DND-41 (cell line): Measurements from ENCODE around the gene SENP7.

Experiments used
- ATAC-seq: fragments of 200-7000 bp; cut with Tn5 transposase; 3 replicates; pipeline ENCODE4 v1.9.1; 2021; ENCODE audit warnings: low read depth; ENCODE audit not compliant: insufficient read depth
- DNase-seq: peaks from one replicate; pipeline ENCODE4 v3.0.0-alpha.2; 2020
- H2AFZ ChIP-seq: 2 replicates; pipeline ENCODE4 v1.6.0; 2012; ENCODE audit warnings: low read depth, low read length
- H3K27ac ChIP-seq: 2 replicates; pipeline ENCODE4 v1.5.1; 2012; ENCODE audit warnings: low read length, inconsistent platforms
- H3K27me3 ChIP-seq: fragments of 200-600 bp; sonication (generic); 2 replicates; pipeline ENCODE4 v1.6.0; 2012; ENCODE audit warnings: low read length, mild to moderate bottlenecking, inconsistent platforms; ENCODE audit not compliant: insufficient read depth, poor library complexity
- H3K36me3 ChIP-seq: 2 replicates; pipeline ENCODE4 v1.5.1; 2012; ENCODE audit warnings: low read length, inconsistent platforms; ENCODE audit not compliant: insufficient read depth
- H3K4me1 ChIP-seq: 2 replicates; pipeline ENCODE4 v1.5.1; 2012; ENCODE audit warnings: mild to moderate bottlenecking, low read length; ENCODE audit not compliant: insufficient read depth
- H3K4me2 ChIP-seq: 2 replicates; pipeline ENCODE4 v1.6.0; 2012; ENCODE audit warnings: mild to moderate bottlenecking, moderate library complexity, low read length, inconsistent platforms; ENCODE audit not compliant: insufficient read depth
- H3K4me3 ChIP-seq, 2 experiments: fragments of 200-600 bp in 1 of 2; shearing (Covaris generic) in 1 of 2; 2 replicates each; pipeline ENCODE4 v1.5.1; 2012 to 2016; ENCODE audit warnings: inconsistent platforms in 2 of 2, low read length in 2 of 2, mild to moderate bottlenecking in 2 of 2, low read depth in 1 of 2, moderate library complexity in 1 of 2
- H3K79me2 ChIP-seq: 2 replicates; pipeline ENCODE4 v1.6.0; 2012; ENCODE audit warnings: low read length, inconsistent platforms; ENCODE audit not compliant: insufficient read depth
- H3K9ac ChIP-seq: 2 replicates; pipeline ENCODE4 v1.6.0; 2012; ENCODE audit warnings: low read depth, mild to moderate bottlenecking, inconsistent platforms, low read length, moderate library complexity
- H3K9me3 ChIP-seq: 2 replicates; pipeline ENCODE4 v1.5.1; 2012; ENCODE audit warnings: low read length, moderate library complexity, mild to moderate bottlenecking, inconsistent platforms; ENCODE audit not compliant: insufficient read depth, severe bottlenecking
- H4K20me1 ChIP-seq: 2 replicates; pipeline ENCODE4 v1.6.0; 2012; ENCODE audit warnings: low read length; ENCODE audit not compliant: insufficient read depth
- EZH2 ChIP-seq: IDR thresholded peaks from 3 replicates; pipeline ENCODE4 v1.6.1; 2012; ENCODE audit warnings: borderline replicate concordance, low read depth, mild to moderate bottlenecking, moderate library complexity, low read length, inconsistent platforms; ENCODE audit not compliant: severe bottlenecking
- TF ChIP-seq, protein P1 (sequence below): IDR thresholded peaks from 2 replicates; pipeline ENCODE4 v1.5.1; 2012; ENCODE audit warnings: borderline replicate concordance, low read length, moderate library complexity, mild to moderate bottlenecking; ENCODE audit not compliant: poor library complexity, severe bottlenecking; ENCODE audit errors: extremely low read depth

The SENP7 gene

GRCh38 chr3:101281521-101282030 lies 231.4 kb downstream of the SENP7 start:
- no peaks in the 10 kb centered on the region for H3K4me1 ChIP-seq
- no peak overlapping the region for H3K4me3 ChIP-seq
- TF ChIP-seq EZH2 = no peak
- TF ChIP-seq, protein P1, sequence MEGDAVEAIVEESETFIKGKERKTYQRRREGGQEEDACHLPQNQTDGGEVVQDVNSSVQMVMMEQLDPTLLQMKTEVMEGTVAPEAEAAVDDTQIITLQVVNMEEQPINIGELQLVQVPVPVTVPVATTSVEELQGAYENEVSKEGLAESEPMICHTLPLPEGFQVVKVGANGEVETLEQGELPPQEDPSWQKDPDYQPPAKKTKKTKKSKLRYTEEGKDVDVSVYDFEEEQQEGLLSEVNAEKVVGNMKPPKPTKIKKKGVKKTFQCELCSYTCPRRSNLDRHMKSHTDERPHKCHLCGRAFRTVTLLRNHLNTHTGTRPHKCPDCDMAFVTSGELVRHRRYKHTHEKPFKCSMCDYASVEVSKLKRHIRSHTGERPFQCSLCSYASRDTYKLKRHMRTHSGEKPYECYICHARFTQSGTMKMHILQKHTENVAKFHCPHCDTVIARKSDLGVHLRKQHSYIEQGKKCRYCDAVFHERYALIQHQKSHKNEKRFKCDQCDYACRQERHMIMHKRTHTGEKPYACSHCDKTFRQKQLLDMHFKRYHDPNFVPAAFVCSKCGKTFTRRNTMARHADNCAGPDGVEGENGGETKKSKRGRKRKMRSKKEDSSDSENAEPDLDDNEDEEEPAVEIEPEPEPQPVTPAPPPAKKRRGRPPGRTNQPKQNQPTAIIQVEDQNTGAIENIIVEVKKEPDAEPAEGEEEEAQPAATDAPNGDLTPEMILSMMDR = no peak
- no peaks in the 10 kb centered on the region for H3K79me2 ChIP-seq
- no peak for ATAC-seq
- H3K9ac ChIP-seq = no peak overlapping the region
- no peaks in the 10 kb centered on the region for H3K27me3 ChIP-seq
- no peak overlapping the region for H2AFZ ChIP-seq
- H3K9me3 ChIP-seq = no peaks in the 10 kb centered on the region
- H3K36me3 ChIP-seq = no peaks in the 10 kb centered on the region
- DNase-seq = no peak
- H3K4me2 ChIP-seq = no peak overlapping the region
- no peak overlapping the region for H3K27ac ChIP-seq
- no peaks in the 10 kb centered on the region for H4K20me1 ChIP-seq

DNA sequence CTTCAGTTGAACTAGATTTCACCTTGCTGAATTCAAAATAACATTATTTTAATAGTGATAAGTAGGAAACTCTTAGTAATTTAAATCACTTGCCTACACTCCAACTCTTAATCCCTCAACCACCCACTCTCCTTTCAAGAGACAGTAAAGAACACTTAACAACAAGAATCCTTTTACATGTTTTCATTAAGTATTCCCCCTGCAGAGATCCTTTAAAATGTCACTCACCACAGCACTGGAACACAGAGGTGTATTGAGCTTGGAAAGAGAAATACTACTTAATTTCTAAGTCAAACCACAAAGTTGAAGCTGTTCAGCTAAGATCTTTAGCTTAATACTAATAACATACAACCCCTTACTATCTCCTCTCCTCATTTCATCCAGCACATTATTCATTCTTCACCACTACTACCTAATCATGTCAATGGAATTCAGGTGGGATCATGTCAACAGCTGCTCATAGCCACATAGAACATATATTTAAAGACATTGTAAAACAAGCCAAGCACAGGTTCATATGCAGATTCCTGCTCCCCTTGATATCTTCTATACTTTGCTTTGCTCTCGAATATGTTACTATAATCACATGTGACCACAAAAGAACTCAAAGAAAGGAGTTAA lies 233.1 kb downstream of the SENP7 start:
- Histone ChIP-seq H2AFZ (no peak overlapping the region), H3K4me1 (no peaks in the 10 kb centered on the region), H3K79me2 (no peaks in the 10 kb centered on the region), H3K4me3 (no peak overlapping the region), H3K4me2 (no peak overlapping the region), H3K27ac (no peak overlapping the region), H3K9ac (no peak overlapping the region), H3K9me3 (no peaks in the 10 kb centered on the region), H3K36me3 (no peaks in the 10 kb centered on the region), H4K20me1 (no peaks in the 10 kb centered on the region), H3K27me3 (no peaks in the 10 kb centered on the region)
- DNase-seq (no peak), ATAC-seq (no peak)
- no peak for TF ChIP-seq EZH2
- TF ChIP-seq, protein P1 = no peak

GRCh38 chr3:101279162-101279561 lies 233.8 kb downstream of the SENP7 start:
- no peak for ATAC-seq
- DNase-seq = no peak
- Histone ChIP-seq H3K9ac (no peak overlapping the region), H3K27me3 (no peaks in the 10 kb centered on the region), H3K4me3 (no peak overlapping the region), H2AFZ (no peak overlapping the region), H3K27ac (no peak overlapping the region), H3K9me3 (no peaks in the 10 kb centered on the region), H3K79me2 (no peaks in the 10 kb centered on the region), H3K4me1 (no peaks in the 10 kb centered on the region), H3K36me3 (no peaks in the 10 kb centered on the region), H3K4me2 (no peak overlapping the region), H4K20me1 (no peaks in the 10 kb centered on the region)
- no peak for TF ChIP-seq EZH2
- TF ChIP-seq, protein P1 = no peak
